HS-27A (cell line): ENCODE results near the gene TNNT3.

Experiments used
- DNase-seq: peaks from one replicate; pipeline ENCODE4 v3.0.0-alpha.2; 2012; ENCODE audit warnings: low read depth, missing footprints

Gene TNNT3

DNA sequence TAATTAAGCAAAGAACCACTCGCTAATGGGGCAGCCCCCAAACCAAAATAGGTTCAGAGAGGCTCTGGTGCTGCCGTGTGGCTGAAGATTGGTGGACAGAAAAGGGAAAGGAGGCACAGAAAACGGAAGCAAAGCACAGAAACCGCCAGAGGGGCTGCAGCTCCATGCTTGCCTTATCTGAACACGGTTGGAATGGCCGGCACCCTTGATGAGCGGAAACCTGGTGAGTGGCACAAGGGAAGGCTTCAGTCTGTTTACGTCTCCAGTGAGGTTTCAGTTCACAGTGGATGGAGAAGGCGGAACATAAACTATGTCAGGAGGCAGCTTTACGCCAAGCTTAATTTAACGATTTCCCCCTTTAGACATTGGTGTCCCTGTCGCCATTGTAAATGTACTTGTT lies 22.6 kb upstream of the TNNT3 start:
- DNase-seq, result no peak

GRCh38 chr11:1899090-1899489 lies 20.4 kb upstream of the TNNT3 start:
- DNase-seq, result no peak

- no peak for DNase-seq
These were observed 19.8 kb upstream of the TNNT3 start for GRCh38 chr11:1899686-1900085.

GRCh38 chr11:1906181-1906580 lies 13.3 kb upstream of the TNNT3 start:
- DNase-seq, result no peak

- DNase-seq, result no peak
These were observed 12.7 kb upstream of the TNNT3 start for GRCh38 chr11:1906611-1907423.

GRCh38 chr11:1908618-1909017 lies 10.9 kb upstream of the TNNT3 start:
- DNase-seq, result no peak

- no peak for DNase-seq
These were observed 10.0 kb upstream of the TNNT3 start for GRCh38 chr11:1909524-1909923.

GRCh38 chr11:1912289-1912878 lies 7.1 kb upstream of the TNNT3 start:
- no peak for DNase-seq

- DNase-seq, result no peak
These were observed 6.0 kb upstream of the TNNT3 start for GRCh38 chr11:1913271-1914060.

DNA sequence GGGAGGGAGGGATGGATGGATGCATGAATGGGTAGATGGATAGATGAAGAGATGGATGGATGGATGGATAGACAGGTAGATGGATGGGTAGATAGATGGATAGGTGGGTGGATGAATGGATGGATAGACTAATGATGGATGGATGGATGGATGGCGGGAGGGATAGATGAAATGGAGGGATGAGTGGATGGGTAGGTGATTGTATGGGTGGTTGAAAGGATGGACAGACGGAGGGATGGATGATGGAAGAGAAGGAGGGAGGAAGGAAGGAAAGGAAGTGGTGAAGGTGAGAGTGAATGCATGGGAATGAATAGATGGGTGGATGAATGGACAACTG lies 3.7 kb upstream of the TNNT3 start:
- DNase-seq, result no peak

DNA sequence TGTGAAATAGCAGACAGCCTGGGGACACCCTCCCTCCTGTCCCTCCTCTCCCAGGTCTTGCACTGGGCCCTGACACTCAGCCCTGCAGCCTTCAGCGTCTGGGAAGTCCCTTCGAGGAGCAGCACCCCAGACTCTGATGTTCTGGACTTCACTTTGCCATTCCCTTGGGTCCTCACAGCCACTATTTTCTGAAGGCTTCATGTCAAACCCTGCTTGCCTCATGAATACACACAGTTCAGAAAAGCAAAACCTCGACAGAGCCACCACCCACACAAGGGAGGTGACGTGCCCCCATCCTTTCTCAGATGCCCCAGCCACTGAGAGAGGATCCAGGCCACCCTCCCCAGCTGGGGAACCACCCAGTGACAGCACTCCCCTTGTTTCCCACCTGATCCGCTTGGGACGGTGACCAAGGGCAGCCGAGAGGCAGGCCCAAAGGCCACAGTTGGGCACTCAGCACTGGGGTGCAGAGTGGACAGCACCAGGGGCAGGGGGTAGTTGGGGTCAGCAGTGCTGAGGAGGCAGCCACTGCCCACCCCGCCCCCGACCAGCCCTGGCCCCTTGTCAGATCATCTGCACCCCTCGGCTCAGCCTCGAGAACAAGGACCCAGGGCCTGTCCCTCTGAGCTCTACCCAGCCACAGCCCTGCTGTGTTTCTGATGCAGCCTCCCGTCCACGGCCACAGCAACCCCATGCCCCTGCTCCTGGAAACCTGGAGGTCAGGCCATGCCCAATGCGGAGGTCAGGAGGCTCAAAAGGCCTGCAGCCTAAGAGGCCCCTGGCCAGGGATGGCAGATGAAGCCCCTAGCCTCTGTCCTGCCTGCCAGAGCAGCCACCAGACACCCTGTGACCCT lies 3.1 kb upstream of the TNNT3 start:
- no peak for DNase-seq

GRCh38 chr11:1916986-1917522 lies 2.4 kb upstream of the TNNT3 start:
- DNase-seq, result no peak

DNA sequence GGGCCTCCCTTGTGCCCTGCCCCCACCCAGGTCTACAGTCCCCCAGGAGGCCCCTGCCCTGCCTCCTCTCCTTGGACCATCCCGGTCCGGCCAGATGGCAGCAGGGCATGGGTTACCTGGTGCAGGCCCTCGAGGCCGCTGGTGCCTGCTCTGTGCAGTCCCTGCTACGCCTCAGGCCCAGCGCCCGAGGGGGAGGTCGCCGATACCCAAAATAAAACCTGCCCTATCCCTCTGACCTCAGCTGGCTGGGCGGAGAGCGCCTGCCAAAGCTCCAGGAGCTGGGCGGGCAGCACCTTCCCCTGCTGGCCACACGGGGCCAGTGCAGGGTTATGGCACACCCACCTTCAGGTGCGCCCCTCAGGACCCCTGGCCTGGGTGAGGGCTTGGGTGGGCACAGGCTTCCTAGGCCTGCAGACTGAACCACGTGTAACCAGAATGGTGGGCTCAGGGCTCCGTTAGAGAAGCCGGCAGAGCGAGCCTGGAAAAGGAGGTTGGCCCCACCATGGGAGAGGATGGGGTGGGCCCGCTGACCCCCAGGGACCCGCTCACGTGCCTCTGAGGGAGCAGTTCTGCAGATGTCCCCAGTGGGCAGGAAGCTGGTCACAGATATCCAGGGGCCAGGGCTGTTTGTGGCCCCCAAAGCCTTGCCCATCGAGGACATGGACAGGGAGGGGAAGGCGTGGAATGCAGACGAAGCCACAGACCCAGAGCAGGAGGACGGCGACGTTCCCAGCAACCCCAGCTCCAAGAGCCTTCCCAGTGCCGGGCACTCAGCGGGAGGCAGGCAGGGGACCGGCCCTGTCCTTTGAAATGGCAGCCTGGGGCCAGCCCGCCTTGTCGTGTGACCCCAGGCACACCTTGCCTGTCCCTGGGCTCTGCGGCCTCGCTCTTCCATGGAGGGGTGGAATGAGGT lies 1.7 kb upstream of the TNNT3 start:
- no peak for DNase-seq

GRCh38 chr11:1918436-1919315 lies 827 bp upstream of the TNNT3 start:
- DNase-seq, result no peak

DNA sequence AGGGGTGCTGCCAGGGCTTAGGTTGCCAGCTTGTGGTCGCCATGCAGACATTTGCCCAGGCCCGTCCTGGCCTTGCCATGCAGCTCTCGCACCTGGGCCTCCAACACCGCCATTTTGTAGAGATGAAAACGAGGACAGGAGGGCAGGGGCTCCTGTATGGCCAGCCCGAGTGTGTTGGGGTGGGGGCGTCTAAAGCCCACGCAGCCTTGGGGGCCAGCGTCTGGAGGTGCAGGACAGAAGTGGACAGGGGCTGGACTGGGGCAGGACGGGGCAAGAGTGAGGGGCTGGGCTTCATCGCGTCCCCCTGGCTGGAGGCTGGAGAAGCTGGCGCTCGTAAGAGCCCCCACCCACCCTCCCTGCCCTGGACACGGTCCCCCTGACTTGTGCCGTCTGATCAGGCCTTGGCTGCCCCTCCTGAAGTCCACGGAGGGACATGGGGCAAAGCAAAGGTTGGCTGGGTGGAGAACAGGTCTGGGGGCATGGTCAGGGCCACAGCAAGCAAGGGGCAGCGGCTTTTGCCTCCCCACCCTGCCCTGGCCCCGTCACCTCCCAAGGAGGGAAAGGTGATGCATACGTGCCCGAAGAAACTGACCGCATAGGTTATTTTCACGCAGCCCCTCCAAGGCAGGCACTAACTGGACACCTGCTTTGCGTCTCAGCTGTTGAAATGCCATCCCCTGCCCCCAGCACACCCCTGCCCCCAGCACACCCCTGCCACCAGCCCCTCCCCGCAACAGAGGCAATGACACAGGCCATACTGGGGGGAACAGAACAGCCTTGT lies 815 bp downstream of the TNNT3 start:
- no peak for DNase-seq

DNA sequence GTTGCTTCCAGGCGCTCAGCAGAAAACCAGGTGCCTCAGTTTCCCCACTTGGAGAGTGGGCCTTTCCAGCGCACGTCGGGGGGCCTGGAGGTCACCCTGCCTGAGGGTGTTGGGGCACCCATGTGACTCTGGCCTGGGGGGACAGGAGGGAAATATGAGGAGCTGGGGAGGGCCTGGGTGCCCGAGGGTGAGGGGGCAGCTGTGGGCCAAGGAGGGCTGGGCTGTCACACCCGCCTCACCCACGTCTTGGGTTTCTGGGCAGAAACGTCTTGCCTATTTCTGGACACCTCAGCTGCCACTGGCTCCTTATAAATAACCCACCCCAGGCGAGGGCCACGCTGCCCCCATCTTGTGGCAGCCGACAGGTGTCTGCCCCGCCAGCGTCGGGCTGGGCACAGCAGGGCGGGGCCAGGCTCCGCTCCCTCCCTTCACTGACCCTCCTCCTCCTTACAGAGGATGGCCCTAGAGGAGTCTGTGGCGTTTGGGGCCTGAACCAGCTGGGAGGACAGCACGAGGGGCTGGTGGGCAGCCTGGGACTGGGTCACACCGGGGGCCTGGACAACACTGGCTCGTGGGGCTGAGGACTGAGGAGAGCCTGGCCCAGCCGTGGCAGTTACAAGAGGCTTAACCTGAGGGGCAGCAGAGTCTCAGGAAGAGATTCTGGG lies 1.5 kb downstream of the TNNT3 start:
- DNase-seq, result no peak

DNA sequence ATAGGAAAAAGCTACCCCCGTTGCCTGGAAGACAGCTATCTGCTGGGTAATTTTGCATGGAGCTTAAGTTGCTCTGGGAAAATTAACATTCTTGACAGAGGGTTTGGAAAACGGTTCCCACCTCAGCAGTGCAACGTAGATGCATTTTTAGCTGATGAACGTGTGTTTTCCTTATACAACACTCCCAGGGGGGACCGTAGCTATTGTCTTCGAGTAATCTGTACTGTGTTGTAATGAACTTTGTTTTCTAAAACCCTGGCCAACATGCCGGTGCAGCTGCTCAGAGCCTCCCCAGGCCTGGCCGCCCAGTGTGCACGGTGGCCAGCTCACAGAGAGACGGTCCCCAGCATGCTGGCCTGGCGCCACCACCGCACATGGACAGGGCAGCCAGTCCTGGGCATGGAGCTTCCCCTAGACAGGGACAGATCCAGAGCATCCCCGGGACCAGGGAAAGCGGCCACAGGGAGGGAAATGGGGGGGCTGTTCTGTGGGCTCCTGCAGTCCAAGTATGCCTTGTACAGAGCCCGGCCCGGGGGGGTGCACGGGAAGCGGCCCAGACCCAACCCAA lies 2.2 kb downstream of the TNNT3 start:
- no peak for DNase-seq

- DNase-seq, result no peak
These were observed 3.1 kb downstream of the TNNT3 start for GRCh38 chr11:1922481-1923081.
